GM23338 (cell line): ENCODE data around the gene RAB9B. TPM values are rescaled to one million over a fixed set of nuclear protein-coding genes. Genes with fewer than 3 reads are reported as not detected.
A peak's percentile ranks its signal among the peaks of the same experiment; 100 is the strongest.

Experiments
- ATAC-seq: fragments of 200-7000 bp; cut with Tn5 transposase; 3 replicates; pipeline ENCODE4 v1.9.1; 2020
- DNase-seq: peaks from one replicate; pipeline ENCODE4 v3.0.0-alpha.2; 2015; ENCODE audit warnings: low spot score
- H2AFZ ChIP-seq: fragments of 200-600 bp; sonication (generic); 2 replicates; pipeline ENCODE4 v1.8.0; 2016; ENCODE audit warnings: antibody characterized with exemption, mild to moderate bottlenecking, moderate library complexity
- H3F3A ChIP-seq: fragments of 200-600 bp; sonication (generic); replicated peaks from 2 replicates; pipeline ENCODE4 v1.8.0; 2017; ENCODE audit warnings: antibody characterized with exemption, mixed run types, low read depth
- H3K27ac ChIP-seq: fragments of 200-600 bp; sonication (generic); 2 replicates; pipeline ENCODE4 v1.6.1; 2016; ENCODE audit warnings: low read depth
- H3K27me3 ChIP-seq: fragments of 200-600 bp; sonication (generic); 2 replicates; pipeline ENCODE4 v1.8.0; 2016; ENCODE audit warnings: mild to moderate bottlenecking, mixed run types, moderate library complexity; ENCODE audit not compliant: insufficient read depth
- H3K36me3 ChIP-seq: fragments of 200-600 bp; sonication (generic); 2 replicates; pipeline ENCODE4 v1.8.0; 2016; ENCODE audit warnings: mild to moderate bottlenecking; ENCODE audit not compliant: insufficient read depth
- H3K4me1 ChIP-seq: fragments of 200-600 bp; sonication (generic); 2 replicates; pipeline ENCODE4 v1.8.0; 2016; ENCODE audit warnings: mild to moderate bottlenecking, moderate library complexity; ENCODE audit not compliant: insufficient read depth
- H3K4me2 ChIP-seq: fragments of 200-600 bp; sonication (generic); 2 replicates; pipeline ENCODE4 v1.7.1; 2017; ENCODE audit warnings: mixed run types
- H3K4me3 ChIP-seq: fragments of 200-600 bp; sonication (generic); 2 replicates; pipeline ENCODE4 v1.6.1; 2016; ENCODE audit warnings: mixed run types
- H3K79me2 ChIP-seq: fragments of 200-600 bp; sonication (generic); replicated peaks from 2 replicates; pipeline ENCODE4 v1.8.0; 2017; ENCODE audit warnings: mild to moderate bottlenecking; ENCODE audit not compliant: insufficient read depth
- H3K9me2 ChIP-seq: fragments of 200-600 bp; sonication (generic); 2 replicates; pipeline ENCODE4 v1.8.0; 2017; ENCODE audit not compliant: insufficient read depth
- H4K20me1 ChIP-seq: fragments of 200-600 bp; sonication (generic); replicated peaks from 2 replicates; pipeline ENCODE4 v1.8.0; 2017; ENCODE audit warnings: mild to moderate bottlenecking; ENCODE audit not compliant: insufficient read depth
- H3K27ac Mint-ChIP-seq: 2 replicates; pipeline ENCODE4 v1.8.0; 2020; ENCODE audit warnings: inconsistent platforms, mild to moderate bottlenecking, moderate library complexity, mixed read lengths
- H3K27me3 Mint-ChIP-seq: 3 replicates; pipeline ENCODE4 v1.8.0; 2022; ENCODE audit warnings: low read depth, mild to moderate bottlenecking, moderate library complexity, mixed read lengths, inconsistent platforms; ENCODE audit not compliant: insufficient read depth, poor library complexity
- H3K36me3 Mint-ChIP-seq: 3 replicates; pipeline ENCODE4 v1.8.0; 2021; ENCODE audit warnings: low read depth, mild to moderate bottlenecking, inconsistent platforms, moderate library complexity, mixed read lengths
- H3K4me1 Mint-ChIP-seq: 3 replicates; pipeline ENCODE4 v1.8.0; 2020; ENCODE audit warnings: mild to moderate bottlenecking, inconsistent platforms, mixed read lengths
- H3K4me3 Mint-ChIP-seq: 3 replicates; pipeline ENCODE4 v1.8.0; 2021; ENCODE audit warnings: moderate library complexity, mild to moderate bottlenecking, inconsistent platforms, mixed read lengths
- H3K9me3 Mint-ChIP-seq: 3 replicates; pipeline ENCODE4 v1.8.0; 2020; ENCODE audit warnings: moderate library complexity, mild to moderate bottlenecking, inconsistent platforms, mixed read lengths
- CREB1 ChIP-seq: fragments of 250-450 bp; sonication (Bioruptor Pico); IDR thresholded peaks from 2 replicates; pipeline ENCODE4 v1.5.0; 2020; ENCODE audit warnings: low read depth, mild to moderate bottlenecking, moderate library complexity
- JUNB ChIP-seq: IDR thresholded peaks from one replicate; pipeline ENCODE4 v1.6.1; 2016; ENCODE audit warnings: antibody characterized with exemption; ENCODE audit not compliant: unreplicated experiment
- NANOG ChIP-seq: IDR thresholded peaks from 2 replicates; pipeline ENCODE4 v1.6.1; 2016; ENCODE audit warnings: antibody characterized with exemption, borderline replicate concordance
- POLR2AphosphoS5 ChIP-seq: IDR thresholded peaks from 2 replicates; pipeline ENCODE4 v1.6.1; 2016; ENCODE audit warnings: antibody characterized with exemption, low read depth
- STAT1 ChIP-seq: IDR thresholded peaks from one replicate; pipeline ENCODE4 v1.6.1; 2016; ENCODE audit warnings: antibody characterized with exemption; ENCODE audit not compliant: unreplicated experiment
- ZNF114 ChIP-seq: fragments of 250-450 bp; sonication (Bioruptor Pico); IDR thresholded peaks from 2 replicates; pipeline ENCODE4 v1.5.0; 2020; ENCODE audit warnings: mild to moderate bottlenecking, moderate library complexity
- ZNF331 ChIP-seq: fragments of 250-450 bp; sonication (Bioruptor Pico); IDR thresholded peaks from 2 replicates; pipeline ENCODE4 v1.5.0; 2020; ENCODE audit warnings: low read depth, mild to moderate bottlenecking, moderate library complexity
- polyA plus RNA-seq: library from polyadenylated mRNA; unstranded; fragments of >200 nt; fragmentation: Nextera tagmentation; extraction: Ambion mirVana; gene quantifications from 2 replicates; pipeline ENCODE4 v1.2.1, GENCODE V29; 2016
- total RNA-seq: library from RNA; depleted of rRNA; stranded (reverse); fragments of >200 nt; shearing (Covaris generic); gene quantifications from 2 replicates; pipeline ENCODE4 v1.2.3, GENCODE V29; 2014
- TF ChIP-seq, protein P1 (sequence below): IDR thresholded peaks from 2 replicates; pipeline ENCODE4 v1.6.1; 2016; ENCODE audit warnings: antibody characterized with exemption
- TF ChIP-seq, protein P2 (sequence below): IDR thresholded peaks from one replicate; pipeline ENCODE4 v1.6.1; 2018; ENCODE audit warnings: antibody characterized with exemption; ENCODE audit not compliant: unreplicated experiment
- TF ChIP-seq, protein P3 (sequence below), 2 experiments: fragments of 200-600 bp in 1 of 2; sonication (generic) in 1 of 2; conservative IDR thresholded peaks; 2 replicates each; pipeline versions ENCODE4 v1.5.1 to v1.6.1; 2016 to 2017; ENCODE audit warnings: antibody characterized with exemption in 2 of 2, low read depth in 2 of 2, mild to moderate bottlenecking in 2 of 2, moderate library complexity in 1 of 2

RAB9B gene
- total and polyA plus RNA-seq, 2 experiments from 2014 or later, result 0.24 to 0.28 TPM

DNA sequence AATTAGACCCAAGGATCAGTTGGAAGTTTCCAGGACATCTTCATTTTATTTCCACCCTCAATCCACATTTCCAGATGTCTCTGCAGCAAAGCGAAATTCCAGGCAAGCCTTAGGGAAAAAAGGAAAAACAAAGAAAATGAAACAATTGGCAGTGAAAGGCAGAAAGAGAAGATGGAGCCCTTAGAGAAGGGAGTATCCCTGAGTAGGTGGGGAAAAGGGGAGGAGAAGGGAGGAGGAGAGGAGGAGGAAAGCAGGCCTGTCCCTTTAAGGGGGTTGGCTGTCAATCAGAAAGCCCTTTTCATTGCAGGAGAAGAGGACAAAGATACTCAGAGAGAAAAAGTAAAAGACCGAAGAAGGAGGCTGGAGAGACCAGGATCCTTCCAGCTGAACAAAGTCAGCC lies 55.5 kb downstream of the RAB9B start, which contains the start of gene PLP1:
Gene PLP1 (plus strand): TSS at position 295 of the 400 bp plus-strand sequence. CDS start 156 bp downstream, outside the sequence.
- H3K4me3 Mint-ChIP-seq, result no peak within 1 kb of the TSS
- peaks cover 10% of the 10 kb centered on the region for H3K4me1 Mint-ChIP-seq
- H3K36me3 Mint-ChIP-seq, result peaks cover 43% of the 10 kb centered on the region
- Histone ChIP-seq H2AFZ (no peak within 1 kb of the TSS), H3K79me2 (no peaks in the 10 kb centered on the region), H3K27me3 (no peaks in the 10 kb centered on the region), H4K20me1 (no peaks in the 10 kb centered on the region), H3K4me2 (no peak within 1 kb of the TSS), H3K27ac (0 out of 2 replicates have a peak within 1 kb of the TSS, but pooled peaks have one; percentile 50), H3K4me1 (0 out of 2 replicates have a peak, but pooled peaks cover 5% of the 10 kb centered on the region), H3F3A (no peaks in the 10 kb centered on the region), H3K36me3 (no peaks in the 10 kb centered on the region), H3K4me3 (no peak within 1 kb of the TSS), H3K9me2 (no peaks in the 10 kb centered on the region)
- DNase-seq, result peak; percentile 8
- peak; percentile 45 for ATAC-seq
- H3K9me3 Mint-ChIP-seq, result no peaks in the 10 kb centered on the region
- peaks cover 7% of the 10 kb centered on the region for H3K27me3 Mint-ChIP-seq
- TF ChIP-seq CREB1 (CRISPR knock-in tag), result no peak
- TF ChIP-seq, protein P1, sequence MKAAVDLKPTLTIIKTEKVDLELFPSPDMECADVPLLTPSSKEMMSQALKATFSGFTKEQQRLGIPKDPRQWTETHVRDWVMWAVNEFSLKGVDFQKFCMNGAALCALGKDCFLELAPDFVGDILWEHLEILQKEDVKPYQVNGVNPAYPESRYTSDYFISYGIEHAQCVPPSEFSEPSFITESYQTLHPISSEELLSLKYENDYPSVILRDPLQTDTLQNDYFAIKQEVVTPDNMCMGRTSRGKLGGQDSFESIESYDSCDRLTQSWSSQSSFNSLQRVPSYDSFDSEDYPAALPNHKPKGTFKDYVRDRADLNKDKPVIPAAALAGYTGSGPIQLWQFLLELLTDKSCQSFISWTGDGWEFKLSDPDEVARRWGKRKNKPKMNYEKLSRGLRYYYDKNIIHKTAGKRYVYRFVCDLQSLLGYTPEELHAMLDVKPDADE, result no peak
- TF ChIP-seq ZNF114 (CRISPR knock-in tag), result no peak
- TF ChIP-seq POLR2AphosphoS5, result no peak
- no peak for TF ChIP-seq ZNF331 (CRISPR knock-in tag)
- no peak for TF ChIP-seq STAT1
- TF ChIP-seq, protein P2, sequence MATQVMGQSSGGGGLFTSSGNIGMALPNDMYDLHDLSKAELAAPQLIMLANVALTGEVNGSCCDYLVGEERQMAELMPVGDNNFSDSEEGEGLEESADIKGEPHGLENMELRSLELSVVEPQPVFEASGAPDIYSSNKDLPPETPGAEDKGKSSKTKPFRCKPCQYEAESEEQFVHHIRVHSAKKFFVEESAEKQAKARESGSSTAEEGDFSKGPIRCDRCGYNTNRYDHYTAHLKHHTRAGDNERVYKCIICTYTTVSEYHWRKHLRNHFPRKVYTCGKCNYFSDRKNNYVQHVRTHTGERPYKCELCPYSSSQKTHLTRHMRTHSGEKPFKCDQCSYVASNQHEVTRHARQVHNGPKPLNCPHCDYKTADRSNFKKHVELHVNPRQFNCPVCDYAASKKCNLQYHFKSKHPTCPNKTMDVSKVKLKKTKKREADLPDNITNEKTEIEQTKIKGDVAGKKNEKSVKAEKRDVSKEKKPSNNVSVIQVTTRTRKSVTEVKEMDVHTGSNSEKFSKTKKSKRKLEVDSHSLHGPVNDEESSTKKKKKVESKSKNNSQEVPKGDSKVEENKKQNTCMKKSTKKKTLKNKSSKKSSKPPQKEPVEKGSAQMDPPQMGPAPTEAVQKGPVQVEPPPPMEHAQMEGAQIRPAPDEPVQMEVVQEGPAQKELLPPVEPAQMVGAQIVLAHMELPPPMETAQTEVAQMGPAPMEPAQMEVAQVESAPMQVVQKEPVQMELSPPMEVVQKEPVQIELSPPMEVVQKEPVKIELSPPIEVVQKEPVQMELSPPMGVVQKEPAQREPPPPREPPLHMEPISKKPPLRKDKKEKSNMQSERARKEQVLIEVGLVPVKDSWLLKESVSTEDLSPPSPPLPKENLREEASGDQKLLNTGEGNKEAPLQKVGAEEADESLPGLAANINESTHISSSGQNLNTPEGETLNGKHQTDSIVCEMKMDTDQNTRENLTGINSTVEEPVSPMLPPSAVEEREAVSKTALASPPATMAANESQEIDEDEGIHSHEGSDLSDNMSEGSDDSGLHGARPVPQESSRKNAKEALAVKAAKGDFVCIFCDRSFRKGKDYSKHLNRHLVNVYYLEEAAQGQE, result no peak
- TF ChIP-seq JUNB, result no peak
- no peak for TF ChIP-seq NANOG
- no peak within 1 kb of the TSS for H3K27ac Mint-ChIP-seq

DNA sequence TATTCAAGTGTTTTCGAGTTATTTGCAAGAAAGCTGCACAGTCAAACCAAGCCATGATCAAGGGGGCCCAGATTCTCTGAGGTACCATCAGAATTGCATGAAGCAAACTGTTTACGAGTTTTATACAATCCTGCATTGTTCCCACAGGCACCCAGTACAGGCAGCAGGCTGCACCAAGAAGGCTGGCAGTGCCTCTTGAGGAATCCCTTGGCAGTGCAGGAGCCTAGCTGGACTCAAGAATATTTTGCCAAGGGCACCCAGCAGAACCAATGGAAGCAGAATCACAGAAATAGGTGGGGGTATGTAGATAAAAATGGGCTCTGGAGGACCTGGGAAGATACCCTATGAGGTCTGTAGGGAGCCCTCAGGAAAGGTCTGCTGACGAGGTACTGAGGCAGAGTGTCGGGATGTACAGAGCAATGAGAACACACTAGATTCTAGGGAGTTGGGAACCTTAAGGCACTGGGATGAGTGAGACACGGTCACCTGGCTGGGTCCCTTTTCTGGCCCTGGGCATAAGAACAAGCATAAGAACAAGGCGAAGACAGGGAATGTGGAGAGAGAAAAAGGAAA lies 57.9 kb downstream of the RAB9B start:
- H3K4me2 ChIP-seq, result no peak overlapping the region
- H3K4me3 ChIP-seq, result no peak overlapping the region
- H4K20me1 ChIP-seq, result no peaks in the 10 kb centered on the region
- H3F3A ChIP-seq, result no peaks in the 10 kb centered on the region
- 0 out of 2 replicates have a peak, but pooled peaks cover 5% of the 10 kb centered on the region for H3K4me1 ChIP-seq
- no peaks in the 10 kb centered on the region for H3K79me2 ChIP-seq
- Mint-ChIP-seq H3K36me3 (peaks cover 34% of the 10 kb centered on the region), H3K4me3 (no peak overlapping the region; the same call in 2 of the 3 replicates), H3K27me3 (peaks cover 7% of the 10 kb centered on the region), H3K27ac (no peak overlapping the region), H3K9me3 (no peaks in the 10 kb centered on the region), H3K4me1 (peaks cover 10% of the 10 kb centered on the region)
- TF ChIP-seq, protein P3, sequence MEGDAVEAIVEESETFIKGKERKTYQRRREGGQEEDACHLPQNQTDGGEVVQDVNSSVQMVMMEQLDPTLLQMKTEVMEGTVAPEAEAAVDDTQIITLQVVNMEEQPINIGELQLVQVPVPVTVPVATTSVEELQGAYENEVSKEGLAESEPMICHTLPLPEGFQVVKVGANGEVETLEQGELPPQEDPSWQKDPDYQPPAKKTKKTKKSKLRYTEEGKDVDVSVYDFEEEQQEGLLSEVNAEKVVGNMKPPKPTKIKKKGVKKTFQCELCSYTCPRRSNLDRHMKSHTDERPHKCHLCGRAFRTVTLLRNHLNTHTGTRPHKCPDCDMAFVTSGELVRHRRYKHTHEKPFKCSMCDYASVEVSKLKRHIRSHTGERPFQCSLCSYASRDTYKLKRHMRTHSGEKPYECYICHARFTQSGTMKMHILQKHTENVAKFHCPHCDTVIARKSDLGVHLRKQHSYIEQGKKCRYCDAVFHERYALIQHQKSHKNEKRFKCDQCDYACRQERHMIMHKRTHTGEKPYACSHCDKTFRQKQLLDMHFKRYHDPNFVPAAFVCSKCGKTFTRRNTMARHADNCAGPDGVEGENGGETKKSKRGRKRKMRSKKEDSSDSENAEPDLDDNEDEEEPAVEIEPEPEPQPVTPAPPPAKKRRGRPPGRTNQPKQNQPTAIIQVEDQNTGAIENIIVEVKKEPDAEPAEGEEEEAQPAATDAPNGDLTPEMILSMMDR (conservative IDR thresholded peaks at IDR 0.05; ENCODE audit: low read depth in 2 of 2), result peak; percentile 37 to 41
- TF ChIP-seq STAT1 (no peak), NANOG (no peak), ZNF114 (CRISPR knock-in tag) (no peak)
- no peaks in the 10 kb centered on the region for H3K9me2 ChIP-seq
- H3K36me3 ChIP-seq, result no peaks in the 10 kb centered on the region
- H2AFZ ChIP-seq, result no peak overlapping the region
- ATAC-seq (peak; percentile 55), DNase-seq (peak; percentile 17)
- no peaks in the 10 kb centered on the region for H3K27me3 ChIP-seq
- H3K27ac ChIP-seq, result no peak overlapping the region
